GM19238 (cell line): Measurements from ENCODE around the gene HOXB4.

Source experiments
- DNase-seq: peaks from one replicate; pipeline ENCODE4 v3.0.0; 2011; ENCODE audit warnings: low spot score; ENCODE audit not compliant: insufficient read length

Gene HOXB4

DNA sequence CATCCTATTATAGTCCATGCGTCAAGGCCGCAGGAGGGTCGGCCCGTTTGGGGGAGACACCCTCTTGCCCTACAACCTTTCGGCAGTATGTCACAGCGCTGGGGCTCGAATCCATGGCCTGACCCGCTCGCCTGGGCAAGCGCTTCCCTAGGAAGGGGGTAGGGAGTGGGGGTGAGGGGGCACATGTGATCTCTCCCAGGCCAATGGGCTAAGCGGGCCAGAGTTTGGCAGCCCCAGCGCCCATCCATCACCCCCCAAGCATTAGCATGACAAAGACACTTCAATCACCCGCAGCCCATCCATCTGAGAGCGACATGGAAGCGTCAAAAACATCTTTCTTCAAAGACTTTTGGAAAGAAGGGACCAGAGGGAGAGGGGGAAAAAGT lies 47.3 kb downstream of the HOXB4 start, which contains the start of gene HOXB1:
Gene HOXB1 (minus strand): TSS at position 125 of the 386 bp plus-strand sequence. CDS start 107 bp downstream, at position 18.
- no peak for DNase-seq

DNA sequence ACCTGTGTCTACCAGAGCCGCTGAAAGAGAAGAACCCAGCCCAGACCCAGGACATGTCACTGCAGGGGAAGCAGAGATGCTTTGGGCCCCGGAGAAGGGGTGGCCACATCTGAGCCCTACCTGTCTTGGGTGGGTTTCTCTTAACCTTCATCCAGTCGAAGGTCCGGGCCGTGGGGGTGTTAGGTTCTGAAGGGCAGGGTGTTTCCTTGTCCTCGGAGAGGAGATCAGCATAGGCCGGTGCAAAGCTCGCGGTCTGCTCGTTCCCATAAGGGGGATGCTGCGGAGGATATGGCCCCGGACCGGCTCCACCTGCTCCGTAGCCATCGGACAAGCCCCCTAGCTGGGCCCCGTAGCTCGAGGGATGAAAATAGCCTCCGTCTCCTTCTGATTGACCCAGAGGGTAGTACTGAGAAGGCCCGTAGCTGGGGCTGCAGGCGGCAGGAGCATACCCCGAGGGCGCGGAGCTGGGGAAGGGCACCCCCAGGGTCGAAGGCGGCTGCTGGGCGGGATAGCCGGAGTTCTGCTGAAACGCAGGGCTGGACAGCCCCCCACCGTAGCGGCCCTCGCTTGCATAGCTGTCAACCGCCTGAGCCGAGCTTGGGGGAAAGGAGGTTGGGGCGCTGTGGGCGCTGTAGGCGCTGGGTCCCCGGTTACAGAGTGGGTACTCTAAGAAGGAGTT lies 47.8 kb downstream of the HOXB4 start:
- no peak for DNase-seq

DNA sequence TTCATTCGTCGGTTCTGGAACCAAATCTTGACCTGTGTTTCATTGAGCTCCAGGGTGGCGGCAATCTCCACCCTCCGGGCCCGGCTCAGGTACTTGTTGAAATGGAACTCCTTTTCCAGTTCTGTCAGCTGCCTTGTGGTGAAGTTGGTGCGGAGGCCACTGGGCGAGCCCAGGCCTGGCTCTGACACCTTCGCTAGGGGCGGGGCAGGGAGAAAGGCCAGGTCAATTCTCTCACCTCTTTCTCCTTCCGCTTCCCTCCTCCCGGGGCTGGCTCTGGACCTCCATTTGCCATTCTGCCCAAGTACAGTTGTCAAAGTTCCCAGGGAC lies 48.5 kb downstream of the HOXB4 start:
- DNase-seq, result no peak

DNA sequence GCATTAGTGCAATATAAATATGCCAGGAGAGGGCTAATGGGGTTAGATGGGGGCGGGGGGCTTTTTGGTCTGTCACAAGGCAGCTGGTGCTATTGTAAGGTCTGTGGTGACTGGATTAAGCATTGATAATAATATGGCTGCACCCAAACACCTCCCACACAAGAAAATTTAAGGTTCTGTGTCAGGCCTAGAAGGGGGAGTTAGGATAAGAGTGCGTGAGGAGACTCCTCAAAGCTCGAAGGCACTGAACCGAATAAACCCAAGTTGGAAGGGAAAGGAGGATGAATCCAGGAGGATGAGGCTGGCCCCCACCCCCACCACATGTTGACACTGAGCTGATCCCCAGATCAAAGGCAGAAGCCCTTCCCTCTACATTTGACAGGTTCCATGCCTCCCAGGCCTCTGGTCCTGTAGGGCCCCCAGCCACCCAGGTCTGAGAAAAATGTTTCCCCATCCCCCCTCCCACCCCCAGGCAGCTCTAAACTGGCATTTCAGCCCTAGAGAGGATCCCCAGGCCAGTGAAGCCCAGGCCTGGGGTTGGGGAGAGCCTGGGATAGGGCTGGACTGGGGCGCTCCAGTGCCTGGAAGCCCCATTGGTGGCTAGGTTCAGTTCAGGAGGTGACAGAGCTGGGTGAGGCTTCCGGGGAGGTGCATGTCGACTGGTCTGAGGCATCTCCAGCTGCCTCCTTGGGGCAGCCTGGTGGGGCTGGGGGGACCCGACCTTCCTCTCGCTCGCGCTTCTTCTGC lies 49.0 kb downstream of the HOXB4 start:
- no peak for DNase-seq

DNA sequence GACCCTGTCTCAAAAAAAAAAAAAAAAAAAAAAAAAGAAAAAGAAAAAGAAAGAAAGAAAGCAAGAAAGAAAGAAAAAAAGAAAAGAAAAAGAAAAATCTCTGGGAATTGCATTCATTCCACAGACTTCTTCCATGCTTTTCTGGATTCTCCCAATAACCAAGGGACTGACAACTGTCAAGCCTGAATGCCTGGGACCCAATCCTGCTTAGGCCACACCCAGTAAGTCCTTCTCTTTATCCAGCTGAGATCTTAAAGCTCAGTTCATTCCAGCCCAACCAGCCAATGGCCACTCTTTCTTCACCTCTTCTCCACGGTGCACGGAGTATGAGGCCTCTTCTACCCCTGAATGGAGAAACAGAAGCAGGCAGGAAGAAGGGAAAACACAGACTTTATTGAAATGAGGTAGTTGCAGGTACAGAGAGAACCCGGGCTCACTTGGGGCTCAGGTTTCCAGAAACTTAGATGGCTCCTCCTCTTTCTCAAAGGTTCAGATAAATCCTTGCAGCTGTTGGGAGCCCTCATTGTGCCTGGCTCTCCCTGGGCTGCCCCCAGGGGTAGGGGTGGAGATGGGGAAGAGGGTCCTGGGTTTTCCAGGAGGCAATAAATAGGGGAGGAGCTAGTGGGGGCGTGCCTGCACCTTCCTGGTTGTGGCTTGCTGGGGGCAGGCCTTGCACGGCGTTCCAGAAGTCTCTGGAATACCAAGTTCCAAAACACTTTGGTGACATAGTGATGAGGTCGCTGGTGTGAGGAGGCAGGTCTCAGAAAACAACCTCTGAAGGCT lies 49.8 kb downstream of the HOXB4 start:
- no peak for DNase-seq

DNA sequence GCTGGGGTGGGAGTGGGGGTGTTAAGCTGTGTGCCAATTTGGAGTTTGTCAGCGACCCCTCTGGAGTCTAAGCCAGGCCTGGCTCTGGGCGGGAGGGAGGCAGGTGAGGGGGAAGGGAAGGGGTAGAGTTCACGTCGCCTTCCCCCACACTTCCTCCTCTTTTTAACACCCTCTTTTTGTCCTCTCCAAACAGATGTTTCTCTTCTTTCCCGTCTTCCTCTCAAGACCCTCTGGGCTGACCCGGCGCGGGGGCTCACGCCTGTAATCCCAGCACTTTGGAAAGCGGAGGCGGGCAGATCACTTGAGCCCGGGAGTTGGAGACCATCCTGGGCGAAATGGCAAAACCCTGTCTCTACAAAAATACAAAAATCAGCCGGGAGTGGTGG lies 50.6 kb downstream of the HOXB4 start:
- no peak for DNase-seq

DNA sequence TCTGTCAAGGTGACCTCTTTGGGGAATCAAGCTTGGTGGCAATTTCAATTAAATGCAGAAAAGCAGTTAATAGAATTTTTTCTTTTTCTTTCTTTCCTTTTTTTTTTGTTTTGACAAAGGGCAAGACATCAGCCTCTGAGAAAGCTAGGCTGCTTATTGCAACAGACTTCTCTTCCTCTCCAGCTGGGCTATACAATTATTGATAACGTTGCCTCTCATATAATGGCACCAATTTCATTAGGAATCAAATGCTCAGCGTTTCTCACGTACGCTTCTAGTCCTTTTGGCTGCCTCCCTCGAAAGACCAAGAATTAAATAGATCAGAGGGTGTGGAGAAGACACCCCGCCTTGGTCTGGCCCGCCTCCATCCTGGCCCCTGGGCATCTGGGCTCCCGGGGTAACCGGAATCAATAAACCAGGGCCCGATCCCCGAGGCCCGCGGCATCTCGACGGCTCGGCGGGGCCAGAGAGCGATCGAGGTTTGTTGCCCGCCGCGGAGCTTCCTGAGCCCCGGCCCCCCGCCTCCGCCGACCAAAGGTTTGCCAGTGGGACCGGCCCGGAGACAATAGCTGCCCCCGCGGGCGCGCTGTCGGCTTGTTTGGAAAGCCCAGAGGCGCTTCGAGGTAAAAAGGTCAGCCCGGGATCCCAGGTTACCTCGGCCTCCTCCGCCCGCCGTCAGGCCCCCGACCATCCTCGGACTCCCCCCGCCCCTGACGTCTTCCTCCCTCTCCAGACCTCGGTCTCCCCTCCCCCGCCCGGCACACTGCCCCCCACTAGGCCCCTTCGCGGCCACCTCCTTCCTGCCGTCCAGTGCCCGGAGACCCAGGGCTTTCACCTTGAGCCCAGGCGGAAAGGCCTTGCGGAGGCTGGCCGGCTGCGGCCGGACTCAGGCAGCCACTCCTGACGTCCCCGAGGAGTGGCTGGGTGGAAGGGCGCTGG lies 51.3 kb downstream of the HOXB4 start:
- no peak for DNase-seq
